HAP-1 (cell line): ENCODE data around the gene PTH2R.
"Not testable (repeated sequence)": the region's sequence is repeated elsewhere in the genome, so short reads cannot be mapped to it uniquely, and the experiment has no call there.

ENCODE experiments used
- DNase-seq, 2 experiments: peaks; one replicate each; pipeline ENCODE4 v3.0.0-alpha.2; 2016 to 2020; ENCODE audit warnings: low spot score in 2 of 2
- H3K27me3 ChIP-seq: fragments of 250-450 bp; sonication (Bioruptor Pico); 2 replicates; pipeline ENCODE4 v1.5.1; 2020; ENCODE audit warnings: low read depth, mild to moderate bottlenecking, moderate library complexity
- H3K36me3 ChIP-seq: fragments of 250-450 bp; sonication (Bioruptor Pico); replicated peaks from 2 replicates; pipeline ENCODE4 v1.5.1; 2020; ENCODE audit warnings: mild to moderate bottlenecking
- H3K4me1 ChIP-seq: fragments of 250-450 bp; sonication (Bioruptor Pico); 2 replicates; pipeline ENCODE4 v1.5.1; 2020; ENCODE audit warnings: mild to moderate bottlenecking
- H3K4me3 ChIP-seq: fragments of 250-450 bp; sonication (Bioruptor Pico); 2 replicates; pipeline ENCODE4 v1.5.1; 2020; ENCODE audit warnings: mild to moderate bottlenecking, moderate library complexity
- H3K9me3 ChIP-seq: fragments of 250-450 bp; sonication (Bioruptor Pico); 2 replicates; pipeline ENCODE4 v1.5.1; 2020; ENCODE audit warnings: mild to moderate bottlenecking, moderate library complexity
- in situ Hi-C: fragments of 300-500 bp; cut with MboI; formaldehyde crosslinking; loops from 3 replicates; pipeline ENCODE4 v1.14.3; 2020; ENCODE audit warnings: low sequenced_read_pairs, inconsistent platforms, mixed read lengths

Gene PTH2R

DNA sequence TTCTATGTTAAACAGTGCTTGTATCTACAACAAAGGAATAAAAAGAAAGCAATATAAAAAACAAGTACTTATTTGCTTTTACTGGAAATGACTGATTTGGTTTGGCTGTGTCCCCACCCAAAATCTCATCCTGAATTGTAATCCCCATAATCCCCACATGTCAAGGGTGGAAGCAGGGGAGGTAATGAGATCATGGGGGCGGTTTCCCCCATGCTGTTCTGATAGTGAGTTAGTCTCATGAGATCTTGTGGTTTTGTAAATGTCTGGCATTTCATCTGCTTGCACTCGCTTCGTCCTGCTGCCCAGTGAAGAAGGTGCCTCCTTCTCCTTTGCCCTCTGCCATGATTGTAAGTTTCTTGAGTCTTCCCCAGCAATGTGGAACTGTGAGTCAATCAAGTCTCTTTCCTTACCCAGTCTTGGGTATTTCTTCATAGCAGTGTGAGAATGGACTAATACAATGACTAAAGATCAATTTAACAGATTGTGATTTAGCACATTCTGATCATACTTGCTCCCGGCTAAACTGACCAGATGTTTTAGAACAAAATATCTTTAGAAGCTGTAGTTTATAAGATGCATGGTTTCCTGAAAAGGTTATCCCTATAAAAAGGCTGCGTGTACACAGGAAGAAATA is 19.9 kb downstream of the PTH2R start:
- H3K27me3 ChIP-seq = no peaks in the 10 kb centered on the region
- H3K36me3 ChIP-seq = no peaks in the 10 kb centered on the region
- in situ Hi-C loops = no loop called here
- H3K9me3 ChIP-seq = no peaks in the 10 kb centered on the region
- no peaks in the 10 kb centered on the region for H3K4me1 ChIP-seq
- no peak overlapping the region for H3K4me3 ChIP-seq
- DNase-seq = no peak

- in situ Hi-C loops = no loop called here
- Histone ChIP-seq H3K4me1 (no peaks in the 10 kb centered on the region), H3K9me3 (no peaks in the 10 kb centered on the region), H3K4me3 (no peak overlapping the region), H3K36me3 (no peaks in the 10 kb centered on the region), H3K27me3 (peaks cover 7% of the 10 kb centered on the region; the same call in 1 of the 2 replicates)
- no peak for DNase-seq
Measured at GRCh38 chr2:208437755-208438154, 31.2 kb downstream of the PTH2R start.

DNA sequence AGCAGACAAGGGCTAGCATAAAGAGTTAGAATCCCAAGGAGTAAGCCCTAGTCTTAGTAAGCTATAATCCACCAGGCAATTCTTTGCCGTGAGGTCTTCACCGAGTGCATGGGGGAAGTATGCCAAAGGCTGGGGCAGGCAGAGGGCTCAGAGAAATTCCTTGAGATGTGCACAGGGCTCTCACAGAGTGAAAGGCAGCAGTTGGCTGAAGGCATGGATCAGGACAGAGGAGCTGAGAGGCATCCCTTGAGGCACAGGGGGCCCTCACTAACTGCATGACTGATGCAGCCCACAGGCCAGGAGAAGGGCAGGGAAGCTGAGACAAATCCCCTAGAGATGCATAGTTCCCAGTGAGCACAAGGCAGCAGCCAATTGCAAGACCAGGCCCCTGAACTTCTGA is 34.1 kb downstream of the PTH2R start:
- in situ Hi-C loops = no loop called here
- Histone ChIP-seq H3K4me3 (no peak overlapping the region), H3K27me3 (peaks cover 7% of the 10 kb centered on the region; the same call in 1 of the 2 replicates), H3K36me3 (no peaks in the 10 kb centered on the region), H3K9me3 (no peaks in the 10 kb centered on the region), H3K4me1 (no peaks in the 10 kb centered on the region)
- no peak for DNase-seq

DNA sequence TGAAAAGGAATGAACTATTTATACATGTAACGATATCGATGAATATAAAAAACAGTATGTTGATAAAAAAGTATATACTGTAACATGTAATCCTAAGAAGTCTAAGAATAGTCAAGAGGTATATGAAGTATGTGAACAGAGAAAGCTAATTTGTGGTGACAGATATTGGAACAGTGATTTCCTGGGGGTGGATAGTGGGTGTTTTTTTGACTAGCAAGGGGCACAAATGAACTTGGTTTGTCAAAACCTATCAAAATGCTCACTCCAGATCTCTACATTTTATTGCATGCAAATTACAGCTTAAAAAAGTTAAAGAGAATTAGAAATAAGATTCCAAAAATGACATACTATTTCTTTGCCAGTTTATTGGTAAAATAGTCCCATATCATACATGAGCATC is 35.4 kb downstream of the PTH2R start:
- no peaks in the 10 kb centered on the region for H3K9me3 ChIP-seq
- DNase-seq = no peak
- no peaks in the 10 kb centered on the region for H3K36me3 ChIP-seq
- in situ Hi-C loops = no loop called here
- H3K4me1 ChIP-seq = no peaks in the 10 kb centered on the region
- 0 out of 2 replicates have a peak, but pooled peaks cover 2% of the 10 kb centered on the region for H3K27me3 ChIP-seq
- H3K4me3 ChIP-seq = no peak overlapping the region

GRCh38 chr2:208447447-208447846 is 40.9 kb downstream of the PTH2R start:
- H3K4me1 ChIP-seq, H3K36me3 ChIP-seq, H3K9me3 ChIP-seq, H3K27me3 ChIP-seq, in situ Hi-C loops, H3K4me3 ChIP-seq, DNase-seq: not testable (repeated sequence)

- Histone ChIP-seq H3K4me3 (no peak overlapping the region), H3K4me1 (peaks cover 4% of the 10 kb centered on the region), H3K36me3 (no peaks in the 10 kb centered on the region), H3K9me3 (no peaks in the 10 kb centered on the region), H3K27me3 (peaks cover 2% of the 10 kb centered on the region; the same call in 1 of the 2 replicates)
- in situ Hi-C loops = no loop called here
- DNase-seq = no peak
Measured at GRCh38 chr2:208451061-208451460, 44.5 kb downstream of the PTH2R start.

GRCh38 chr2:208454861-208455260 is 48.3 kb downstream of the PTH2R start:
- in situ Hi-C loops = no loop called here
- Histone ChIP-seq H3K36me3 (no peaks in the 10 kb centered on the region), H3K4me1 (peaks cover 4% of the 10 kb centered on the region), H3K9me3 (no peaks in the 10 kb centered on the region), H3K4me3 (no peak overlapping the region), H3K27me3 (peaks cover 3% of the 10 kb centered on the region; the same call in 1 of the 2 replicates)
- no peak for DNase-seq

DNA sequence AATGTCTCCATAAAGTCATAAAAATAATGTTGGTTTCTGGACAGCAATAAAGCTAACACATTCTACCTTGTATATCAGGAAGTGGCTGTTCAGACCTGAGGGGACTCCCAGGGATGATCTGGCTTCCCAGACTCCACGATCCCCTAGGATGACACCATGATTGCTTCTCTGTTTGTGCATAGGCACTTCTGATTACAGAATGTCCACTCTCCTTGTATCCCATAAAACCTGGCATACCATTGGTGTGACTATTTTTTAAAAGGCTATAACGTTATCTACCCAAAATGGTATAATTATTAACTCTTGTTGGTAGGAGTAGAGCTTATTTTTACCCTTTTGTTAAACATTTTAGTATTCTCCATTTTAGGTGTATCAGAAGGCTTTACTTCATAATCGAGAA is 57.1 kb downstream of the PTH2R start:
- Histone ChIP-seq H3K9me3 (no peaks in the 10 kb centered on the region), H3K27me3 (peaks cover 13% of the 10 kb centered on the region), H3K4me3 (no peak overlapping the region), H3K4me1 (no peaks in the 10 kb centered on the region), H3K36me3 (no peaks in the 10 kb centered on the region)
- no peak for DNase-seq
- in situ Hi-C loops = no loop called here

DNA sequence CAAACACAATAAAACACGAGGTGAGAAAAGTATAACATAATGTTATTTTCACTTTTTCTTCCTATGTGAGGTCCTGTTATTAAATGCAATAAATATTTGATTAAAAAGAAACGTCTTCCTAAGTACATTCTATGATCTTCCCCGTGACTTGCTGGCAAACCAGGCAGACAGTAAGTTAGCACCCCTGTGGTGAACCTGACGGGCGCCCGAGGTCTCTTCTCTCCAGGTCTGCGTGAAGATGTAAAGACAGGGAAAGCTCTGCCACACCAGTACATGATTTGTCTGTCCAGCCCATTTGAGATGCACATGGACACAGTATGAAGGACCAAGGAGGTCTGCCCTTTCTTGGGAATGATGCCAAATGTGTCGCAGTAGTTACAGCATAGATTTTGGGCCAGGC is 57.6 kb downstream of the PTH2R start:
- DNase-seq = no peak
- Histone ChIP-seq H3K9me3 (no peaks in the 10 kb centered on the region), H3K4me1 (no peaks in the 10 kb centered on the region), H3K27me3 (peaks cover 11% of the 10 kb centered on the region), H3K4me3 (no peak overlapping the region), H3K36me3 (no peaks in the 10 kb centered on the region)
- in situ Hi-C loops = no loop called here

- Histone ChIP-seq H3K4me1 (no peaks in the 10 kb centered on the region), H3K36me3 (no peaks in the 10 kb centered on the region), H3K27me3 (peaks cover 11% of the 10 kb centered on the region), H3K4me3 (no peak overlapping the region), H3K9me3 (no peaks in the 10 kb centered on the region)
- in situ Hi-C loops = no loop called here
- DNase-seq = peak; percentile 22 to 52
Measured at GRCh38 chr2:208466151-208466919, 59.7 kb downstream of the PTH2R start.

DNA sequence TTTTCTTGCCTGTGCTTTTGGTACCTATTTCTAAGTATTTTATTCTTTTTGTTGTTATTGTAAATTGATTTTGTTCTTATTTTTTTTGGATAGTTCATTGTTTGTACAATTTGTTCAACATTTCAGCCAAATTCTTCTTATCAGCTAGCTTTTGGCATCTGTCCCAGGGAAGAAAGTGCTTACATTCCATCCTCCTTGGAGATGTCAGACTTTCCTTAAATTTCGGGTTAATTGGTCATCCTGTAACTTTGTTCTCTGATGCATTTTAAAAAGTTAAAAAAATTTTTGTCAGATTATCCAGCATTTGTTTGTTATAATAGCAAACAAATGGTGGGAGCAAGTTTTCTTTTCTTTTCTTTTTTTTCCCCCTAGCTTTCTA is 60.3 kb downstream of the PTH2R start:
- Histone ChIP-seq H3K27me3 (peaks cover 8% of the 10 kb centered on the region; the same call in 1 of the 2 replicates), H3K4me3 (no peak overlapping the region), H3K36me3 (no peaks in the 10 kb centered on the region), H3K9me3 (no peaks in the 10 kb centered on the region), H3K4me1 (no peaks in the 10 kb centered on the region)
- in situ Hi-C loops = no loop called here
- DNase-seq = no peak

DNA sequence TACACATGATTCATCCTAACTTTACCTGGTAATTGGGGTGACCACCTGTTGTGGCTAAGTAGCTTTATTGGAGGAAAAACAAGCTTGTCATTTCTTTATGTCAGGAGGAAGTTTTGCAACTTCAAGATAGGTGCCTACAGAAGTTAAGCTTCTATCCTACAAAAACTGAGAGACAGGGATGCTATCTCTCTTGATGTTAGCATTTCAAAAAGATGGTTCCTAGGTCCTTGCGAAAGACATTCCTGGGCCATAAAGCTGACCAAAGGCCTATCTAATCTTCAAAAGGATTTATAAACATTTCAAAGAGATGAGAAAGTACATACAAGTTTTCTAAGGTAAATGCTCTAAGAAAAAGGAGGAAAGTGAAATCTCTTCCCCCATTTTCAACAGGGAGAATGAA is 61.0 kb downstream of the PTH2R start:
- Histone ChIP-seq H3K9me3 (no peaks in the 10 kb centered on the region), H3K4me1 (no peaks in the 10 kb centered on the region), H3K27me3 (peaks cover 8% of the 10 kb centered on the region; the same call in 1 of the 2 replicates), H3K36me3 (no peaks in the 10 kb centered on the region), H3K4me3 (no peak overlapping the region)
- in situ Hi-C loops = no loop called here
- DNase-seq = no peak

DNA sequence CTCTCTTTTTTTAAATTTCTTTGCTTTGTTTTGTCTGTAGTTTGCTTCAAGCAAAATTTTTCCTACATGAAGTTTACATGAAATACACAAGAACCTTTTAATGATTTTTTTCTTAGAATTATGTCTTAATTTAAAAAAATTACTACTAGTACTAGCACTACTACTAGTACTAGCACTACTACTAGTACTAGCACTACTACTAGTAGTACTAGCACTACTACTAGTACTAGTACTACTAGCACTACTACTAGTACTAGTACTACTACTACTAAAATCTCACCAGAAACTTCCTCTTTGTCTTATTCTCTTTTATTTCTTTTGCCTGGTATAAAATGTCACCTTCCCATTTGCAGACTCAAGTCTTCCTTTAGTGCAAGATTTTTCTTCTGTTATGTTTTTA is 71.1 kb downstream of the PTH2R start:
- Histone ChIP-seq H3K9me3 (no peaks in the 10 kb centered on the region), H3K36me3 (no peaks in the 10 kb centered on the region), H3K4me1 (no peaks in the 10 kb centered on the region), H3K4me3 (no peak overlapping the region), H3K27me3 (no peaks in the 10 kb centered on the region)
- DNase-seq = no peak
- in situ Hi-C loops = no loop called here

- no peaks in the 10 kb centered on the region for H3K9me3 ChIP-seq
- H3K4me1 ChIP-seq = no peaks in the 10 kb centered on the region
- H3K36me3 ChIP-seq = no peaks in the 10 kb centered on the region
- H3K27me3 ChIP-seq = no peaks in the 10 kb centered on the region
- in situ Hi-C loops = no loop called here
- DNase-seq = no peak
- H3K4me3 ChIP-seq = no peak overlapping the region
Measured at GRCh38 chr2:208479342-208479741, 72.8 kb downstream of the PTH2R start.
